ENCODE measurements around the gene ACSS2.
"Not testable (repeated sequence)": the region's sequence is repeated elsewhere in the genome, so short reads cannot be mapped to it uniquely, and the experiment has no call there.

Gene ACSS2

DNA sequence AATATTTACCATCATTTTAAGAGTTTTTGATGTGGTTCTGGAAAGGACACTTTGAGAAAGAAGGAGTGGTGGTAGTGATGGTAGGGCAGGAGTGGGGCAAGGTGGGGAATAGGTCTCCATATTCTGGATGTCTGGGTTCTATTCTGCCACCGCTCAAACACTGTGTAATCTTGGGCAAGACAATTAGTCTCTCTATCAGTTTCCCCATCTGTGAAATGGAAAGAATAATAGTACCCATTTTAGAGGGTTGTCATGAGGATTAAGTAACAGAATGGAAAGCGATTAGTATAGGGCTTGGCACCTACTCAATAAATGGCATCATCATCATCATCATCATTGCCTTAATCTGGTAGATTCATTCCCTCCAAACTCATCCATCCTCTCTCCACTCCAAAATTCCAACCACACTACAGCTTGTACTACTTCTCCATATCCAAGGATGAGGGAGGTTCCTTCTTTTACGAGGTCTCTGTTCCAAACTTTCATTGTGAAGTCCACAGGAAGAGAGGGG, 2.8 kb upstream of the ACSS2 start:
- DNase-seq (ENCODE audit: low spot score): no peak

DNA sequence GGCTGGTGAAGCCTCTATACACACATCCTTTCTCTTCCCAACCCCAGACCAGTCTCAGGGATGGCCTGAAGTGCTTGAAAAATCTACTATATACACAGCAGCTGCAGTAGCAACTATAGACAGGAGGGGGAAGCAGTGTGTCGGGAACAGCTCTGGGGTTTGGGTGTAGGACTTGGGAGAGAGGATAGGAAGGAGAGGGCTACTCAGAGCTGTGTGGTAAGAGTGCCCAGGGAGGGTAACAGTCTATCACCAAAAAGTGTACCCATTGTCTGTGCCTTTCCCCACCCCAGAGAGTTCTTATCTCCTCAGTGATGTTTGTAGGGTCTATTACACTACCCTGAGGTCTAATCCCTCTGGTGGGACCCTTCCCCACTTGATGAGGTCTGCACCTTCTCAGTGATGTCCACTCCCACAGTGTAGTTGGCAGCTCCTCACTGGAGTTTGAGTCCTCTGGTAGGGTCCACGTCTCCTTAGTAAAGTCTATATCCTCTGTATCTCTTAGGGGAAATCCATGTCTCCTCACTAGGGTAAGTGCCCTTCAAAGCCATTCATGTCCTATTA, 2.2 kb upstream of the ACSS2 start:
- DNase-seq (ENCODE audit: low spot score): peak; percentile 68

DNA sequence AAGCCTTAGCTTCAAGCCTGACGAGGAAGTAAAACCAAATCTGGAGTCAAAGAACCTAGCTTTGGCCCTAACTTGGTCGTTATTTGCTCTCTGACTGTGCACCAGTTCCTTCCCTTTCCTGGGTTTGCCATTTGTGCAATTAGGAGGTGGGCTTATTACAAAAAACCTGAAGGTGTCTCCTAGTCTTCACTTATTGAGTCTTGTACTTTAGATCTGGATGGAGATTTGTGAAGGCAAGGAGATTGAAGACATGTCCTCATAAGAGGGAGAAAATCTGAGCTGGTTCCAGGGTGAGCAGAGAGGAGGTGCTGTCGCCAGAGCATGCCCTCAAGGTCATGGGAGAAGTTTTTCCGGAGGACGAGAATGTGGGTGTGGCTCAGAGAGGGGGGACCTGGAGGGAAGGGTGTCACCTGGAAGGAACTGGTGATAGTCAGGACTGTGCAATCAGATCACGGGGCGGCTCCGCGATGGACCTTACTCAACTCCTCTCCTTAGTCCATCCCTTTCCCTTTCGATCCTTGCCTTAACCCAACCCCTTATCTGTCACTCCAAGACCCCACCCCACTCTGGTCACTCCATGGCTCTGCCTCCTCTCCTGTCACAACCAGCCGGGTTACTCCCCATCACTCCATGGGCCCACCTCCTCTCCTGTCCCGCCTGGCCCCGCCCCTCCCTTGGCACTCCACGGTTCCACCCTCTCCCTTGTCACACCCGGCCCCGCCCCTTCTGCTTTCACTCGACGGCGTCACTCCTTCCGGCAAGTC, 588 bp upstream of the ACSS2 start:
- DNase-seq (ENCODE audit: low spot score): no peak

DNA sequence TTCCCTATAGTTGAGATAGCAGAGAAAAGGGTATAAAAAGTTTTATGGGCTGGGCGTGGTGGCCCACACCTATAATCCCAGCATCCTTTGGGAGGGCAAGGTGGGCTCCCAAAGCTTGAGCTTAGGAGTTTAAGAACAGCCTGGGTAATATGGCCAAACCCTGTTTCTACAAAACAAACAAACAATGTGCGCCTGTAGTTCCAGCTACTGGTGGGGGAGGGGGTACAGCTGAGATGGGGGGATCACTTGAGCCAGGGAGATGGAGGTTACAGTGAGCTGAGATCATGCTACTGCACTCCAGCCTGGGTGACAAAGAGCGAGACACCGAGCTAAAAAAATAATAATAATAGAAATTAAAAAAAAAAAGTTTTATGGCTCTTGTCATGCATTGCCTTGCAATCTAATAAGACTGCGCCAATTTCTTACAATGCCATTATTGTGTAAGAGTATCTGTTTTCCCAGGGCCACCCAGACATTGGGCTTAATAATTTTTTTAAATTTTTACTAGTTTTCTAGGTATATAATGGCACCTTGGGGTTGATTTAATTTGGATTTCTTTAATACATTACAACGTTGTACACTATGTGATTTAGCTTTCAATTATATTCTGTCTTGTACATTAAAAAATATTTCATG, 3.9 kb downstream of the ACSS2 start:
- DNase-seq (ENCODE audit: low spot score): no peak

DNA sequence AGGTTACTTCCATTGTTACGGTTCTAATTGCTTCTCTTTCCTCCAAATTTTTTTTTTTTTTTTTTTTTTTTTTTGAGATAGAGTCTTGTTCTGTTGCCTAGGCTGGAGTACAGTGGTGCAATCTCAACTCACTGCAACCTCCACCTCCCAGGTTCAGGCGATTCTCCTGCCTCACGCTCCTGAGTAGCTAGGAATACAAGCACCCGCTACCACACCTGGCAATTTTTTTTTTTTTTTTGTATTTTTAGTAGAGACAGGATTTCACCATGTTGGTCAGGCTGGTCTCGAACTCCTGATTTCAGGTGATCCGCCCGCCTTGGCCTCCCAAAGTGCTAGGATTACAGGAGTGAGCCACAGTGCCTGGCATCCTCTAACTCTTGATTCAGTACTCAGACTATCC, 4.6 kb downstream of the ACSS2 start:
- DNase-seq (ENCODE audit: low spot score): not testable (repeated sequence)

DNA sequence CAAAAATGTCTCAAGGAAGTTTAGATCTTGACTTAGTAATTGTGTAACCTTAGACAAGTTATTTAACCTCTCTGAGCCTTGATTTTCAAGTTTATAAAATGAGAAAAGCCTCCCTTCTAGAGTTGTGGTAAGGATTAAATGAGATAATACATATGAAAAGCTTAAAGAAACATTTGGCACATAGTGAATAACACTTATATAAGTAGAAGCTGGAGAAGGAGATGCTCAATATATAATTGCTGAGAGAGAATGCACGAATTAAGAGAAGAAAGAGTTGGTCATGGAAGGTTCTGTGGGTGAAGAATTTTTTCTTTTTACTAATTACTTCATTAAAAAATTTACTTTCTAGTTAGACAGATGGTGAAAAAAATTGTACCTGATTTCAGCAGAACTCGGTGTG, 5.3 kb downstream of the ACSS2 start:
- DNase-seq (ENCODE audit: low spot score): no peak

DNA sequence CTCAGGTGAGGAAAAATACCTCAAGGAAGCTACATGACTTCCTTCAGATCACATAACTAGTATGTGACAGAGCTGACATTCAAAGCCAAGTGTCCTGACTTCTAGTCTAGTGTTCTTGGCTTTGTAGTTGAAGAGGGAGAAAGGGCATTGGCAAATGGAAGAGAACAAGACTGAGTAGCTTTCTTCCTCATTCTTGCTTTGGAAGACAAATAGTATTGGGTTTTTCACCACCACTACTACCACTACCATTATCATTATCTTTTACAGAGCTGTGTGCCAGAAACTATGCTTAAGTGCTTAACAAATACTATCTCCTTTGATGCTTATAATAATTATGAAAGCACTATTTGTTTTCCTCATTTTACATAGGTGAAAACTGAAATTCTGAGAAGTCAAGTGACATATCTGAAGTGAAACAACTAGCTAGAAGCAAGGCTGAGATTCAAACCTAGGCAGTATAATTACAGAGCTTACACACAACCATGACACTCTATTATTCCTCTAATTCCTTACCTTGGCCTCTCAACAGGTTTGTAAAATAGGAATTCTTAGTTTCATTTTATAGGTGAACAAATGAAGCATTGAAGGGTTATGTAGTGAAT, 6.8 kb downstream of the ACSS2 start:
- DNase-seq (ENCODE audit: low spot score): no peak

DNA sequence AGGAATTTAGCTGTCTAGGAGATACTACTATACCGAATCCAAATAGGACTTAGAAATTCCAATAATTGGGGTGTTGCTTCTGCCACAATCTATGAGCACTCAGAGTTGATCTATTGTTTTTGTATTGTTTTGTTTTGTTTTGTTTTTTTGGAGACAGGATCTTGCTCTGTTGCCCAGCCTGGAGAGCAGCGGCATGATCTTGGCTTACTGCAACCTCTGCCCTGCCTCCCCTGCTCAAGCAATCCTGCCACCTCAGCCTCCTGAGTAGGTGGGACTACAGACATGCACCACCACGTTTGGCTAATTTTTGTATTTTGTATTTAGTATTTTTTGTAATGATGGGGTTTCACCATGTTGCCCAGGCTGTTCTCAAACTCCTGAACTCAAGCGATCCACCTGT, 7.4 kb downstream of the ACSS2 start:
- DNase-seq (ENCODE audit: low spot score): no peak

DNA sequence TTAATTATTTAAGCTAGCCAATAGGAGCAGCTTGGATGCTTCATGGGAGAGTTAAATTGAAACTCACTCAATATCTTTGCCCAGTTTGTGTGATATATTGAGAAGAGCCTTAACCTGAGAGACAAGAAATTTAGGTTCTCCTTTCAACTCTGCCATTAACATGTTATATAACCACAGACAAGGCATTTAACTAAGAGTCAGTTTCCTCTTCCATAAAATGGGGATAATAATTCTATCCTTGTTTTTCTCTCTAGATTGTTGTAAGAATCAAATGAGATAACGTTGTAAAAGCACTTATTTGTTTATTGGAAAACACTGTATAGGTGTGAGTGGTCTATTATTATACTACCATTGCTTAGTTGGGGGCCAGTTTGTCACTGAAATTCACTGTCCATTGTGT, 7.8 kb downstream of the ACSS2 start:
- no peak for DNase-seq (ENCODE audit: low spot score)

DNA sequence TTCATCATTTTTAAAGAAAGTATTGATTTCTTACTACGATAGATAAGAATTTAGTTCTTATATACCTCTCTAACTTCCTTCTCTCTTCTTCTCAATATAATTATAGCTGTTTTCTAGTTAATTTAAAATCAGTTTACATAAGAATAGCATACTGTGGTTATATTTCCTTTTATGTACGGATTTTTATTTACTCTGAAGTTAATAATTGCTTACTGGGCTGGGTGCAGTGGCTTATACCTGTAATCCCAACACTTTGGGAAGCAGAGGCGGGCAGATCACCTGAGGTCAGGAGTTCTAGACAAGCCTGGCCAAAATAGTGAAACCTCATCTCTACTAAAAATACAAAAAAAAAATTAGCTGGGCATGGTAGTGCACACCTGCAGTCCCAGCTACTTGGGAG, 9.7 kb downstream of the ACSS2 start:
- DNase-seq (ENCODE audit: low spot score): no peak

DNA sequence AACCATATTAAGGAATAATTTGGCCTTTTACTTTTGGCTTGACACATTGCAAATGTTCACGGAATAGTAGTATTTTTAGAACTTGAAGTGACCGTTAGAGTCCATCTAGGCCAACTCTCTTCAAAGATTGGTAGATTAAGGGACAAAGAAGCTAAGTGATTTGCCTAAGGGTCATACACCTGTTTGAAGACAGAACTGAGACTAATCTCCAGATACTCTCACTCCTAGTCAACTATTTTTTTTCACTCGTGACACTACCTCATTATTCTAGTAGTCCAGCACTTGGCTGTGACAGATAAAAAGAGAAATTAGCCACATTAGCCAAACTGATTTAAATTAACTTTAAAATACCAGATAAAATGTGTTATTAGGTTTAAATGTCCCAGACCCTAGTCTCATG, 10.6 kb downstream of the ACSS2 start:
- no peak for DNase-seq (ENCODE audit: low spot score)

DNA sequence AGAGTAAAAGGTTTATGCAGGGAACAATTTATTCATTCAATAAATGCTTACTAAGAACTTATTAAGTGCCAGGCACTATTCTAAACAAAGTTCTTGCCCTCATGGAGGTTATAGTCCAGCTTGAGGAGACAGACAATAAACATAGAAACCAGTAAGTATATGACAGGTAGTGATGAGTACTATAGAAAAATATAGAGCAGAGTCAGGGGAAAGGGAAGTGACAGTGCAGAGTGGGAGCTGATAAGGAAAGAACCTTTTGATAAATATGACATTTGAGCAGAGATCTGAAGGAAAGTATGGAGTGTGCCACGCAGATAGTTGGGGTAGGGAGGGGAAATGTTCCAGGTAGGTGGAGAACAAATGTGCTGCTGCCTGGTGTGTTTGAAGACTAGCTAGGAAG, 12.1 kb downstream of the ACSS2 start:
- no peak for DNase-seq (ENCODE audit: low spot score)

DNA sequence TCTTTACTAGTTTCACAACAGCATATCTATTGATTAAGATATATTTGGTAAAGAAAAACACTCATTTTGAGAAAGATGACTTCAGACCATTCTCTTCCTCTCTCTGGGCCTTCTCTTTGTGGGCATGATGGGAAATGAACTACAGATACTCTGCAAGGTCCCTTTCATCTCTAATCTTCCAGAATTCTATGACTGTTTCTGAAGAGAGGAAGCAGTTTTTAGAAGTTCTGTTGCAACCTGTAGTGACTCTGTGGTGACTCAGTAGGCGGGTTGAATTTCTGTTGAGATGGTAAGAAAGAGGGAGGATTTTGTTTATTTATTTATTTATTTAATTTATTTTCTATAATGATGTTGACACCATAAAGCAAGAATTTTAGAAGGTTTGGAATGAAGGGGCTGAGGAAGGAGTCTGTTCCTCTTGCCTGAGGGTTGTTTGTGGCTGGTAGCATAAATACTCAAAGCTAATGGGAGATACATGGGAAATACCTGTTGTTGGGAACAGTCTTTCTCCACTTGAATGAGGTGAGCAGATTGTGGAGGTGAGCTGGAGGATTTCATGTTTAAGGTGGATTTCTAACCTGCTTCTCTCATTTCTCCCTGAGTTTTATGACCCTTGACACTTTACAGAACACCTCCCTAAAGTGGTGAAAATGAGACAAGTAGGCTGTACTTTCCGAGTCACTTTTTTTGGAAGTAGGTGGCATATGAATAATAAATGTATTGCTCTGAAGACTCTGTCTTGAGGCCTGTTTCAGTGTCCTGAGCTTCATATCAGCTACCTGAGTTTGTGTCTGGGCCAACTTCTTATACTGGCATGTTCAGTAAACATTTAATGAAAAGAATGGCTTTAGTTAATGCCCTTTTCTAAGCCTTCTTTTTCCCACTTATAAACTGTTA, 15.0 kb downstream of the ACSS2 start:
- DNase-seq (ENCODE audit: low spot score): no peak

DNA sequence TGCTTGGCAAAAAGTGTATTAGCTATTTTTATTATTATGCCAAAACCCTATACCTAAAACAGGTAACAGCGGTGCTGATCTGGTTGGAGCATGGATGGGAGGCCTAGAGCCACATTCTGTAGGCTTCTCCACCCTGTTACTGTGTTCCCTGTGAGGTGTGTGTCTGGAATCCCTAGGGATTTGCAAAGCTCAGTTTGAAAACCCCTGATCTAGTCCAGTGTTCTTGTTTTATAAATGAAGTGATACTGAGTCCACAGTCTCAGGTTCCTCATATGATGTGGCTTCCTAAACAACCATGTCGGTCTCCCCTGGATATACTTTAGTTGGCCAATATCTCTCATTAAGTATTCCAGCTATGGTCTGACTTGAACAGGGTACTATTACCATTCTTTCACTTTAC, 16.3 kb downstream of the ACSS2 start:
- DNase-seq (ENCODE audit: low spot score): no peak

DNA sequence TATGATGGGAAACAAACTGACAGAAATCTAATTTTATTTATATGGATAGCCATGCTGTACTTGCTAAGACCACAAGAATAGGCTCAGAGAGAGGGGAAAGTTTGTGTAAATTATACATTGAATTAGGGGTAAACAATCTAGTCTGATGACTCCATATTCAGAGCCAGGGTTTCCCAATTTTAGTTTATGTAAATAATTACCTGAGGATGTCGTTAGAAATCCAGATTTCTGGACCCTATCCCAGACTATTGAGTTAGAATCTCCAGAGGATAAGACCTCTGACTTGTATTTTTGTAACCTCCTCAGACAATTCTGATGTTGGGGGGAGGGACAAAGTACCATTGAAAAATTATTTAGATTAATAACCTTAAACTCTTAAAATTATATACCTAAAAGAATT, 18.3 kb downstream of the ACSS2 start:
- DNase-seq (ENCODE audit: low spot score): no peak

DNA sequence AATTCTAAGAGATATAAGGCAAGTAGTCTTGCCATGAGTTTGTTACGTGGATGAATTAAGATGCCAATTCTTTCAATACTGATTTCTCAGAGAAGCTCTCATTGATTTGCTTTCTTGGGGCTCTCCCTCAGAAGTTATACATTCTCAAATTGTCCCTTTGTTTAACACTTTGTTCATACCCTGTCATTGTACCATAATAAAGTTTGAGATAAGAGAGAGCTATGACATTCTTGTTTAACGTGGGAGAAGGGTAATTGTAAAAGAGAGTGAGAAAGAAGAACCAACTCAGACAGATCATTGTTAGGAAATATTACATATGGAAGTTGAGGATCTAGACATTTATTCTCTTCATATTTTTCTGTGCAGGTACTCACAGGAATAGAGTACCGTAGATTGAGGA, 19.1 kb downstream of the ACSS2 start:
- no peak for DNase-seq (ENCODE audit: low spot score)

DNA sequence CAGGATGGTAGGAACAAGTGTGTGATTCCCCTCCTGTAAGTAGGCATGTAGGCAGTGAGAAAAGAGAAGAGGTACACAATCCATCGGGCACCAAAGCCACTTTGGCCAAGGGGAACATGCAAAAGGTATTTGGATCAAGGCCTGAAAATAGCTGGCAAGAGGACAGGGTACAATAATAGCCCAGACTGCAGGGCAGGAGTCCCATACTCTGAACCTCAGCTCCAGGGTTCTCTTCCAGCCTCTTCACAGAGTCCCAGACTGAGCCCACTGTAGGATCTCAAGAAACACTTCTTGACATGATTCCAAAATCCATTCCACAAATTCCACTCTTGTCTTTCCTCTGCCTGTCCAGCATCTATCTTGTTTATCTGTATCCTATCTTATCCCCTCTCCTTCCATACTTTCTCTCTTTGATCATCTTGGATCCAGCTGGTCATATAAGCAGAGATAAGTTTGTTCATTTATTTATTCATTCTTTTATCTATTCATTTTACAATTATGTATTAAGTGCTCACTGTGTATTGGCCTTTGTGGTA, 19.7 kb downstream of the ACSS2 start:
- no peak for DNase-seq (ENCODE audit: low spot score)

DNA sequence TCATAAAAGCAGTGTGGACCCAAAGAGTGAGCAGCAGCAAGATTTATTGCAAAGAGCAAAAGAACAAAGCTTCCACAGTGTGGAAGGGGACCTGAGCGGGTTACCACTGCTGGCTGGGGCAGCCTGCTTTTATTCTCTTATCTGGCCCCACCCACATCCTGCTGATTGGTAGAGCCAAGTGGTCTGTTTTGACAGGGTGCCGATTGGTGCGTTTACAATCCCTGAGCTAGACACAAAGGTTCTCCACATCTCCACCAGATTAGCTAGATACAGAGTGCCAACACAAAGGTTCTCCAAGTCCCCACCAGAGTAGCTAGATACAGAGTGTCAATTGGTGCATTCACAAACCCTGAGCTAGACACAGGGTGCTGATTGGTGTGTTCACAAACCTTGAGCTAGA, 21.7 kb downstream of the ACSS2 start:
- DNase-seq (ENCODE audit: low spot score): not testable (repeated sequence)

DNA sequence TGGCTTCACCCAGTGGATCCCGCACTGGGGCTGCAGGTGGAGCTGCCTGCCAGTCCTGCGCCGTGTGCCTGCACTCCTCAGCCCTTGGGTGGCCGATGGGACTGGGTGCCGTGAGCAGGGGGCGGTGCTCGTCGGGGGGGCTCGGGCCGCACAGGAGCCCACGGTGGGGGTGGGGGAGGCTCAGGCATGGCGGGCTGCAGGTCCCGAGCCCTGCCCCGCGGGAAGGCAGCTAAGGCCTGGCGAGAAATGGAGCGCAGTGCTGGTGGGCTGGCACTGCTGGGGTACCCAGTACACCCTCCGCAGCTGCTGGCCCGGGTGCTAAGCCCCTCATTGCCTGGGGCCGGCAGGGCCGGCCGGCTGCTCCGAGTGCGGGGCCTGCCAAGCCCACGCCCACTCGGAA, 22.3 kb downstream of the ACSS2 start:
- not testable (repeated sequence) for DNase-seq (ENCODE audit: low spot score)

DNA sequence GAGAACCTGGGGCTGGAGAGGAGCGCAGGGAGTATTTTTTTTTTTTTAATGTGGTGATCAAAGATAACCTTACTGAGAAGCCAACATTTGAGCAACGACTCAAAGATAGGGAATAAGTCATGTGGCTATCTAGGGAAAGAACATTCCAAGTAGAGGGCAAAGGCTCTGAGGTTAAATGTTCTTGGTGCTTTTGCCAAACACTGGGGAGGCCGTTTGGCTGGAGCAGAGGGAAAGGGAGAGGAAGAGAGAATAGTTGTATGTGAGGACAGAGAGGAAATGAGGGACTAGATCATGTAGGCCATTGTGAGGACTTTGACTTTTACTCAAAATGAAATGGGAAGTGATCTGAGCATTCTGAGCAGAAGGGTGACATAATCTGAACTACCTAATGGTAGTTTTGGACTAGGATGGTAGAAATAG, 27.8 kb downstream of the ACSS2 start:
- DNase-seq (ENCODE audit: low spot score): no peak

DNA sequence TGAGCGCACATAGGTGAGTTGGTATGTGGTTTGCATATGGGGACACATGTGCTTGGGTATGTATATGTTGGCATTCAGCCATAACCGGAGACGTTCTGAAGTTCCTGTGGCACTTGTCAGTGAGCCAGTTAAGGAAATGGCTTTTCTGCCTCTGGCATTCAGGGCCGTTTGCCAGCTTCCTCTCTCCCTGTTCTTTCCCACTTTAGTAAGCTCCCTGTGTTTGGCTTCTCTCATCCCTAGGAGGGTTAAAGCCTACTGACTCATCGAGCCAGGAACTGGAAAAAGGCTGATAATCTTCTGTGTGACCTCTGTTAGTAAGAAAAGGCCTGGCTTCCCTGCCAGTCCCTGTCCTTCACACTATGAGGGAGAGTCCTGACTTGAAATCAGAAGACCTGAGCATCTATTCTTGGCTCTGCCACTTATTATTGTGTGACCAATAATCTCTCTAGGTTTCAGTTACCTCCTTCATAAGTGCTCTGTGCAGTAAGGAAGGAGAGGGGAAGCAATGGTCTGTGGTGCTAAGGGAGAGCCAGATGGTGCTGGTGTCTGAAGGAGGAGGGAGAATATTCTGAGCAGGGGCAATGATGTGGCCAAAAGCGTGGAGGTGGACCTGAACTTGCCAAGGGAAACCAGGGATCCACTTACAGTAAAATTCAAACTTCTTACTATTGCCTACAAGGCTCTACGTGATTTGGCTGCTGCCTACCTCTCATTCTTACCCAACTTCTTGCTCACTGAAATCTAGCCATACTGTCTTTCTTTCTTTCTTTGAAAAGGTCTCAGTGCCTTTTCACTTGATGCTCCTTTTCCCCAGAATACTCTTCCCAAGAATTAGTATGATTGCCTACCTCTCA, 31.4 kb downstream of the ACSS2 start:
- DNase-seq (ENCODE audit: low spot score): peak; percentile 22
